ENCODE measurements around the gene ANKRD39. TPM values are rescaled to one million over a fixed set of nuclear protein-coding genes. Genes with fewer than 3 reads are reported as not detected.

ANKRD39 gene
- total and polyA plus RNA-seq, 2 of the 4 experiments (the other 2 are of a cell fraction): 12.5 to 17.0 TPM

DNA sequence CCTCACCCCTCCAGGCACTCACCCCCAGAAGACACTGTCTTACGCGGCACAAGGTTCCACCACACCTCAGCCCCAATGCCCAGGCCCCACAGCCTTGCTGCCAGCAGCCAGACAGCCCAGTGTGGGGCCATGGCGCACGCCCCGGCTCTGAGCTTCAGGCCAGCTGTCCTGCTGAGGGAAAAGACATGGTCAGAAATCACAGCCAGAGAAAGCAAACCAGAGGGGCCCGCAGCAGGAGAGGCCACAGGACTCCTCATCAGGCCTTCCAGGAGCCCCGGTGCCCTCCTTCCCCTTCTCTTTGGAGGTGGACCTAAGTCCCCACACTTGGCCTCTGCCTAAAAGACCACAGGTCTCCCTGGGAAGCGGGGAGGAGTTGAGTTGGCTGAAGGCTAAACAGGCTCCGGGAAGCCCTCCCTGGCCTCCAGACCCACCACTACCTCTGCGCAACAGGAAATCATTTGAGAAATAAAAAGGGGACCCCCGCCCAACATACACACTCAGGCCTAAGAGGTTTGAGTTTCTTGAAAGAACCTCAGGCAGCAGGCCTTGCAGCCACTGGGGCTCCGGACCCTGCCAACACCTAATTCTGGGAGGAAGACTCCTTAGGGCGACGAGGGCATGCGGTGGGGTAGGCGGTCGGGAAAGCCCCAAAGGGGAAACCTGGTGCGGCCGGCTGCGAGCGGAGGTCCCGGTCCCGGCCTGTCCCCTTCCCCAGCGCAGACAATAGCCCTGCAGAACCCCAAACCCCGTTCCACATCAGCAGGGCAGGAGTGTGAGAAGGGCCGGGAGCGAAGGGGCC is 10.1 kb upstream of the ANKRD39 start:
- peak overlapping the region; percentile 75 for H3K56ac ChIP-seq (ENCODE audit: extremely low read depth, insufficient read depth, low read length)
- ChIA-PET POLR2A (ENCODE audit: unreplicated experiment) (interaction anchor here (0.5 to 1.0 kb wide), 3 partner anchors 24 to 550 kb away, joined by 3 read pairs; no protein-coding TSS in a partner anchor), CTCF (interaction anchor here (0.9 to 3.6 kb wide), 5 partner anchors 10 to 283 kb away, joined by 3 to 20 read pairs (median 3); partner anchors contain the start of gene ANKRD39)
- peak overlapping the region; percentile 95 for H3K23ac ChIP-seq (ENCODE audit: low read depth, low read length)
- no peak for DNase-seq
- H2AK5ac ChIP-seq (ENCODE audit: low read depth, low read length): peak overlapping the region; percentile 94
- H3K27me3 ChIP-seq (ENCODE audit: control insufficient read depth, insufficient read depth, low read length): no peaks in the 10 kb centered on the region
- dilution Hi-C loops (cut with HindIII; ENCODE audit: low sequenced_read_pairs, unreplicated experiment): no loop called here
- BruUV-seq (replicated peaks): no TSS peak
- H2BK15ac ChIP-seq (ENCODE audit: low read depth, low read length): 0 out of 3 replicates have a peak overlapping the region, but pooled peaks have one; percentile 25
- peaks cover 43% of the 10 kb centered on the region for H3K36me3 ChIP-seq (ENCODE audit: control insufficient read depth, insufficient read depth, low read length)
- peak overlapping the region; percentile 94 for H3K4me2 ChIP-seq (ENCODE audit: low read depth, low read length)
- H3K14ac ChIP-seq (replicated peaks; ENCODE audit: low read depth, low read length): peak overlapping the region; percentile 95
- H2BK5ac ChIP-seq (ENCODE audit: low read depth, low read length, poor library complexity, severe bottlenecking): peak overlapping the region; percentile 69
- H3K9ac ChIP-seq (ENCODE audit: low read depth, low read length): peak overlapping the region; percentile 83
- H3K9me1 ChIP-seq (ENCODE audit: insufficient read depth, low read length): no peaks in the 10 kb centered on the region; the same call in 1 of the 2 replicates
- H3K27ac ChIP-seq (ENCODE audit: insufficient read depth, low read length): peak overlapping the region; percentile 88
- peak overlapping the region; percentile 67 for H4K91ac ChIP-seq (ENCODE audit: insufficient read depth, low read depth, low read length)
- peak overlapping the region; percentile 36; the same call in 1 of the 2 replicates for H3K18ac ChIP-seq (ENCODE audit: low read depth, low read length)
- peak overlapping the region; percentile 100 for H2AK9ac ChIP-seq (replicated peaks; ENCODE audit: low read depth, low read length, poor library complexity)
- H3K9me3 ChIP-seq (ENCODE audit: control insufficient read depth, insufficient read depth, low read length): no peaks in the 10 kb centered on the region
- in situ Hi-C loops (cut with MboI; ENCODE audit: low sequenced_read_pairs): loop anchor here (25.0 kb wide), 1 partner anchor 244 kb away; the partner anchor contains the start of gene ANKRD36
- no peak; the same call in none of the 2 replicates for ATAC-seq (ENCODE audit: low read depth)
- intact Hi-C loops (cut with micrococcal nuclease): loop anchor here (1.0 kb wide), 2 partner anchors 10 to 92 kb away; partner anchors contain the start of gene ANKRD39
- peak overlapping the region; percentile 44; the same call in 1 of the 2 replicates for H2BK120ac ChIP-seq (ENCODE audit: low read depth, low read length)
- H2BK20ac ChIP-seq (ENCODE audit: low read depth, low read length): no peak overlapping the region; the same call in 1 of the 2 replicates
- H3K4me3 ChIP-seq (ENCODE audit: insufficient read depth, low read depth, low read length): peak overlapping the region; percentile 87
- H4K5ac ChIP-seq (ENCODE audit: low read depth, low read length): peak overlapping the region; percentile 7
- peak overlapping the region; percentile 98 for H2AFZ ChIP-seq (replicated peaks; ENCODE audit: low read length, poor library complexity)
- H4K8ac ChIP-seq (ENCODE audit: low read depth in 2 of 2, low read length in 2 of 2): peak overlapping the region; percentile 76 to 84
- WGBS, 2 experiments (ENCODE audit: extremely low coverage in 2 of 2, insufficient read length in 1 of 2): 0% methylated on average over 4 of the region's 27 CpGs; no CpG with 5 or more reads in 1 of the 2 experiments
- no peak for TF ChIP-seq RFX5 (IDR thresholded peaks at IDR 0.05; ENCODE audit: low read depth, low read length)
- no peak for TF ChIP-seq RCOR1 (IDR thresholded peaks at IDR 0.05; ENCODE audit: insufficient replicate concordance, low read length)
- no peak for TF ChIP-seq RAD21 (IDR thresholded peaks at IDR 0.05; ENCODE audit: low read length)
- peak; percentile 48; the same call in 1 of the 2 replicates for TF ChIP-seq MXI1 (IDR thresholded peaks at IDR 0.05; ENCODE audit: borderline replicate concordance, low read depth, low read length)
- no peak for TF ChIP-seq FOS (IDR thresholded peaks at IDR 0.05; ENCODE audit: low read depth, low read length)
- TF ChIP-seq BHLHE40 (IDR thresholded peaks at IDR 0.05; ENCODE audit: low read depth, low read length): no peak
- no peak for TF ChIP-seq CEBPB (IDR thresholded peaks at IDR 0.05; ENCODE audit: low read depth, low read length)
- no peak for TF ChIP-seq SMC3 (IDR thresholded peaks at IDR 0.05; ENCODE audit: low read depth, low read length)
- TF ChIP-seq, protein P1, sequence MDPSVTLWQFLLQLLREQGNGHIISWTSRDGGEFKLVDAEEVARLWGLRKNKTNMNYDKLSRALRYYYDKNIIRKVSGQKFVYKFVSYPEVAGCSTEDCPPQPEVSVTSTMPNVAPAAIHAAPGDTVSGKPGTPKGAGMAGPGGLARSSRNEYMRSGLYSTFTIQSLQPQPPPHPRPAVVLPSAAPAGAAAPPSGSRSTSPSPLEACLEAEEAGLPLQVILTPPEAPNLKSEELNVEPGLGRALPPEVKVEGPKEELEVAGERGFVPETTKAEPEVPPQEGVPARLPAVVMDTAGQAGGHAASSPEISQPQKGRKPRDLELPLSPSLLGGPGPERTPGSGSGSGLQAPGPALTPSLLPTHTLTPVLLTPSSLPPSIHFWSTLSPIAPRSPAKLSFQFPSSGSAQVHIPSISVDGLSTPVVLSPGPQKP (IDR thresholded peaks at IDR 0.05; ENCODE audit: borderline replicate concordance, low read depth, low read length): no peak
- H3K4ac ChIP-seq (ENCODE audit: low read depth, low read length): peak overlapping the region; percentile 95
- peaks cover 7% of the 10 kb centered on the region; the same call in 1 of the 2 replicates for H3K4me1 ChIP-seq (ENCODE audit: control insufficient read depth, insufficient read depth, low read length)
- peaks cover 39% of the 10 kb centered on the region for H4K20me1 ChIP-seq (ENCODE audit: insufficient read depth, low read length)
- H3K79me1 ChIP-seq (ENCODE audit: low read depth in 1 of 2, low read length in 2 of 2): peaks cover 5 to 45% of the 10 kb centered on the region in 2 experiments

Data from IMR-90 (cell line).